Left lung (tissue), 10 donors: Measurements from ENCODE around the gene ARHGAP28. TPM values are rescaled to one million over a fixed set of nuclear protein-coding genes. Genes with fewer than 3 reads are reported as not detected.

Experiments used
- ATAC-seq: fragments of 200-7000 bp; cut with Tn5 transposase; one replicate; pipeline ENCODE4 v1.9.1; 2020; ENCODE audit warnings: moderate library complexity
- DNase-seq, 4 donors: peaks; one replicate each; pipeline ENCODE4 v3.0.0-alpha.2; 2013 to 2020
- H3K27ac ChIP-seq, 2 donors: fragments of 200-600 bp; sonication (generic) in 1 of 2; one replicate each; pipeline versions ENCODE4 v1.5.0 to v1.8.0; 2020 to 2021
- H3K27me3 ChIP-seq, 2 donors: fragments of 200-600 bp; sonication (generic) in 1 of 2; one replicate each; pipeline versions ENCODE4 v1.5.0 to v1.8.0; 2020 to 2021
- H3K36me3 ChIP-seq, 2 donors: fragments of 200-600 bp; sonication (generic) in 1 of 2; one replicate each; pipeline versions ENCODE4 v1.5.0 to v1.8.0; 2020 to 2021
- H3K4me1 ChIP-seq, 2 donors: fragments of 200-600 bp; one replicate each; pipeline ENCODE4 v1.8.0; 2021
- H3K4me3 ChIP-seq, 2 donors: fragments of 200-600 bp; sonication (generic) in 1 of 2; one replicate each; pipeline versions ENCODE4 v1.5.0 to v1.8.0; 2020 to 2021; ENCODE audit warnings: mild to moderate bottlenecking in 1 of 2
- H3K9me3 ChIP-seq, 2 donors: fragments of 200-600 bp; sonication (generic) in 1 of 2; one replicate each; pipeline versions ENCODE4 v1.5.0 to v1.8.0; 2020 to 2021
- CTCF ChIP-seq, 2 donors: fragments of 200-600 bp; sonication (generic) in 1 of 2; IDR thresholded peaks; one replicate each; pipeline versions ENCODE4 v1.5.0 to v1.8.0; 2021; ENCODE audit warnings: antibody characterized with exemption in 2 of 2
- intact Hi-C, 2 donors: fragments of 100-400 bp; cut with DNase I; formaldehyde crosslinking; loops; one replicate each; pipeline versions ENCODE4 v1.11.2 to v1.14.2; 2022
- polyA plus RNA-seq, 6 donors: library from polyadenylated mRNA; unstranded; fragments of 120-200 nt; gene quantifications; one replicate each; pipeline ENCODE4 v1.2.1, GENCODE V29; 2013; ENCODE audit not compliant: insufficient read length in 6 of 6
- total RNA-seq, 2 donors: library from RNA; stranded (reverse); fragmentation: NEBNext Ultra II Directional; extraction: Animal tissue kit (Norgen Biotek cat#: 25700); gene quantifications; one replicate each; pipeline ENCODE4 v1.2.1, GENCODE V29; 2021
- donor health status: DM: no; HTN: yes; CAD: no.
- donor health status: DM: no; HTN: no; CAD: no.

ARHGAP28 gene
- total and polyA plus RNA-seq, 8 donors = 16.6 to 262 (median 208) TPM

- H3K4me3 ChIP-seq = no peak overlapping the region
- H3K27ac ChIP-seq = no peak overlapping the region
- DNase-seq = no peak
- no peaks in the 10 kb centered on the region for H3K36me3 ChIP-seq
- intact Hi-C loops = no loop called here
- no peak for ATAC-seq
- no peaks in the 10 kb centered on the region for H3K4me1 ChIP-seq
- H3K27me3 ChIP-seq = peaks cover 0 to 4% of the 10 kb centered on the region in 2 donors
- TF ChIP-seq CTCF (IDR thresholded peaks at IDR 0.05) = no peak
- no peaks in the 10 kb centered on the region for H3K9me3 ChIP-seq
Measured at GRCh38 chr18:6940451-6940850, 210.9 kb downstream of the ARHGAP28 start.

- Histone ChIP-seq H3K9me3 (no peaks in the 10 kb centered on the region), H3K27me3 (peaks cover 0 to 4% of the 10 kb centered on the region in 2 donors), H3K4me1 (no peaks in the 10 kb centered on the region), H3K27ac (no peak overlapping the region), H3K36me3 (no peaks in the 10 kb centered on the region), H3K4me3 (no peak overlapping the region)
- intact Hi-C loops = no loop called here
- no peak for TF ChIP-seq CTCF (IDR thresholded peaks at IDR 0.05)
- ATAC-seq (no peak), DNase-seq (no peak)
Measured at GRCh38 chr18:6941996-6942395, 212.5 kb downstream of the ARHGAP28 start.

- Histone ChIP-seq H3K4me3 (no peak overlapping the region), H3K27me3 (peaks cover 0 to 4% of the 10 kb centered on the region in 2 donors), H3K36me3 (no peaks in the 10 kb centered on the region), H3K9me3 (no peaks in the 10 kb centered on the region), H3K27ac (no peak overlapping the region), H3K4me1 (no peaks in the 10 kb centered on the region)
- ATAC-seq = no peak
- intact Hi-C loops = no loop called here
- no peak for DNase-seq
- TF ChIP-seq CTCF (IDR thresholded peaks at IDR 0.05) = no peak
Measured at GRCh38 chr18:6942742-6943141, 213.2 kb downstream of the ARHGAP28 start.

- Histone ChIP-seq H3K27ac (no peak overlapping the region), H3K9me3 (no peaks in the 10 kb centered on the region), H3K4me3 (no peak overlapping the region), H3K4me1 (no peaks in the 10 kb centered on the region), H3K27me3 (peaks cover 0 to 4% of the 10 kb centered on the region in 2 donors), H3K36me3 (no peaks in the 10 kb centered on the region)
- ATAC-seq (peak; percentile 46), DNase-seq (no peak)
- no peak for TF ChIP-seq CTCF (IDR thresholded peaks at IDR 0.05)
- intact Hi-C loops = no loop called here
Measured at GRCh38 chr18:6943143-6943542, 213.6 kb downstream of the ARHGAP28 start.

- TF ChIP-seq CTCF (IDR thresholded peaks at IDR 0.05) = no peak
- no peak overlapping the region for H3K4me3 ChIP-seq
- H3K4me1 ChIP-seq = peaks cover 0 to 2% of the 10 kb centered on the region in 2 donors
- no peak for ATAC-seq
- no peaks in the 10 kb centered on the region for H3K27me3 ChIP-seq
- H3K27ac ChIP-seq = no peak overlapping the region
- no peaks in the 10 kb centered on the region for H3K36me3 ChIP-seq
- no peaks in the 10 kb centered on the region for H3K9me3 ChIP-seq
- DNase-seq = no peak
- intact Hi-C loops = no loop called here
Measured at GRCh38 chr18:6947338-6948030, 218.0 kb downstream of the ARHGAP28 start.
